H54 (cell line): ENCODE measurements around the gene ORC4.
A peak's percentile ranks its signal among the peaks of the same experiment; 100 is the strongest.
"Not testable (repeated sequence)": the region's sequence is repeated elsewhere in the genome, so short reads cannot be mapped to it uniquely, and the experiment has no call there.

Experiments
- DNase-seq: peaks from one replicate; pipeline ENCODE4 v3.0.0; 2011; ENCODE audit warnings: low spot score, mixed read lengths; ENCODE audit not compliant: insufficient read length
- FAIRE-seq: peaks from 3 replicates; lab custom pipeline; 2011; peaks lifted over from hg19 to GRCh38; lab: Jason Lieb, UNC
- POLR2A ChIP-seq: IDR thresholded peaks from 2 replicates; pipeline ENCODE4 v1.6.1; 2011; ENCODE audit warnings: low read depth, mild to moderate bottlenecking, low read length

The ORC4 gene

GRCh38 chr2:147999126-147999525 is 21.4 kb downstream of the ORC4 start:
- no peak for FAIRE-seq
- TF ChIP-seq POLR2A: no peak
- DNase-seq: no peak

GRCh38 chr2:147998203-147998602 is 22.3 kb downstream of the ORC4 start:
- FAIRE-seq (no peak), DNase-seq (no peak)
- no peak for TF ChIP-seq POLR2A

- FAIRE-seq: no peak
Measured at GRCh38 chr2:147996828-147997227, 23.7 kb downstream of the ORC4 start.

GRCh38 chr2:147994965-147995364 is 25.6 kb downstream of the ORC4 start:
- FAIRE-seq, DNase-seq: not testable (repeated sequence)

More at GRCh38 chr2:147996828-147997227, 23.7 kb downstream of the ORC4 start:
- no peak for DNase-seq
- TF ChIP-seq POLR2A: no peak

GRCh38 chr2:147989809-147990403 is 30.6 kb downstream of the ORC4 start:
- no peak for TF ChIP-seq POLR2A
- peak; percentile 6 for DNase-seq
- FAIRE-seq: no peak

- no peak for TF ChIP-seq POLR2A
- DNase-seq (no peak), FAIRE-seq (no peak)
Measured at GRCh38 chr2:147989102-147989501, 31.4 kb downstream of the ORC4 start.

GRCh38 chr2:147980940-147981528 is 39.5 kb downstream of the ORC4 start:
- FAIRE-seq (no peak), DNase-seq (no peak)
- no peak for TF ChIP-seq POLR2A

- FAIRE-seq (no peak), DNase-seq (no peak)
- no peak for TF ChIP-seq POLR2A
Measured at GRCh38 chr2:147977679-147978078, 42.9 kb downstream of the ORC4 start.

GRCh38 chr2:147976102-147976501 is 44.4 kb downstream of the ORC4 start:
- DNase-seq (no peak), FAIRE-seq (no peak)
- TF ChIP-seq POLR2A: no peak

GRCh38 chr2:147968571-147968970 is 52.0 kb downstream of the ORC4 start:
- FAIRE-seq: no peak
- no peak for DNase-seq

GRCh38 chr2:147952118-147952517 is 68.4 kb downstream of the ORC4 start:
- FAIRE-seq: no peak
- DNase-seq: no peak
- no peak for TF ChIP-seq POLR2A

More at GRCh38 chr2:147968571-147968970, 52.0 kb downstream of the ORC4 start:
- no peak for TF ChIP-seq POLR2A

GRCh38 chr2:147945660-147946059 is 74.9 kb downstream of the ORC4 start:
- DNase-seq (no peak), FAIRE-seq (peak; percentile 15)
- no peak for TF ChIP-seq POLR2A

- no peak for FAIRE-seq
- no peak for TF ChIP-seq POLR2A
- DNase-seq: no peak
Measured at GRCh38 chr2:147939313-147939712, 81.2 kb downstream of the ORC4 start.

GRCh38 chr2:147937744-147938349 is 82.7 kb downstream of the ORC4 start:
- peak; percentile 78 for FAIRE-seq

GRCh38 chr2:147934881-147935620 is 85.5 kb downstream of the ORC4 start:
- FAIRE-seq (no peak), DNase-seq (no peak)
- no peak for TF ChIP-seq POLR2A

More at GRCh38 chr2:147937744-147938349, 82.7 kb downstream of the ORC4 start:
- TF ChIP-seq POLR2A: no peak
- peak; percentile 1 for DNase-seq
